RWPE1 (cell line): Measurements from ENCODE around the gene RASIP1.
"Not testable (repeated sequence)": the region's sequence is repeated elsewhere in the genome, so short reads cannot be mapped to it uniquely, and the experiment has no call there.

ENCODE experiments used
- CTCF ChIA-PET: fragments of 350-600 bp; sonication (Branson Sonifier 250); formaldehyde crosslinking; extraction: SDS; loops from one replicate; lab custom pipeline; 2021; lab: Yijun Ruan, JAX
- POLR2A ChIA-PET: fragments of 400-600 bp; formaldehyde crosslinking; extraction: SDS; loops from one replicate; lab custom pipeline; 2020; ENCODE audit warnings: antibody characterized with exemption; ENCODE audit not compliant: low non-redundant PET; lab: Yijun Ruan, JAX
- DNase-seq: peaks from one replicate; pipeline ENCODE4 v3.0.0; 2012; ENCODE audit warnings: low spot score
- H3K27ac ChIP-seq: fragments of 450-650 bp; 2 replicates; pipeline ENCODE4 v1.5.1; 2017
- CTCF ChIP-seq: fragments of 450-650 bp; conservative IDR thresholded peaks from 2 replicates; pipeline ENCODE4 v1.5.1; 2017; ENCODE audit warnings: low read depth, mild to moderate bottlenecking

The RASIP1 gene

GRCh38 chr19:48777139-48777538 lies 36.7 kb upstream of the RASIP1 start:
- no peak for DNase-seq
- POLR2A ChIA-PET: interaction anchor here (0.6 kb wide), 1 partner anchor 104 kb away, joined by 6 read pairs; no protein-coding TSS in a partner anchor
- CTCF ChIA-PET: interaction anchor here (0.8 kb wide), 1 partner anchor 692 kb away, joined by 5 read pairs; no protein-coding TSS in a partner anchor
- no peak for TF ChIP-seq CTCF
- no peak overlapping the region for H3K27ac ChIP-seq

- ChIA-PET CTCF (no interaction called here), POLR2A (no interaction called here)
- no peak overlapping the region for H3K27ac ChIP-seq
- TF ChIP-seq CTCF: no peak
- no peak for DNase-seq
These were observed 32.1 kb upstream of the RASIP1 start for GRCh38 chr19:48772503-48772953.

GRCh38 chr19:48770734-48771472 lies 30.5 kb upstream of the RASIP1 start:
- no peak overlapping the region for H3K27ac ChIP-seq
- TF ChIP-seq CTCF: no peak
- ChIA-PET POLR2A (no interaction called here), CTCF (interaction anchor here (2.4 kb wide), 1 partner anchor 17 kb away, joined by 6 read pairs; no protein-coding TSS in a partner anchor)
- DNase-seq: no peak

- TF ChIP-seq CTCF: no peak
- POLR2A ChIA-PET: no interaction called here
- CTCF ChIA-PET: interaction anchor here (0.6 to 2.4 kb wide), 3 partner anchors 10 to 151 kb away, joined by 3 to 6 read pairs (median 5); partner anchors contain the start of gene RPL18
- no peak overlapping the region for H3K27ac ChIP-seq
- DNase-seq: peak; percentile 27
These were observed 29.9 kb upstream of the RASIP1 start for GRCh38 chr19:48770266-48770665.

- POLR2A ChIA-PET: no interaction called here
- DNase-seq: no peak
- no peak overlapping the region for H3K27ac ChIP-seq
- no peak for TF ChIP-seq CTCF
- CTCF ChIA-PET: interaction anchor here (0.7 to 2.4 kb wide), 2 partner anchors 8 to 19 kb away, joined by 5 to 6 read pairs; no protein-coding TSS in a partner anchor
These were observed 28.7 kb upstream of the RASIP1 start for GRCh38 chr19:48768994-48769713.

GRCh38 chr19:48768171-48768753 lies 27.9 kb upstream of the RASIP1 start:
- CTCF ChIA-PET: interaction anchor here (0.8 kb wide), 1 partner anchor 29 kb away, joined by 3 read pairs; no protein-coding TSS in a partner anchor
- H3K27ac ChIP-seq, DNase-seq, POLR2A ChIA-PET: not testable (repeated sequence)

GRCh38 chr19:48765816-48766215 lies 25.4 kb upstream of the RASIP1 start:
- DNase-seq, H3K27ac ChIP-seq: not testable (repeated sequence)
- CTCF ChIA-PET: interaction anchor here (0.6 kb wide), 1 partner anchor 235 kb away, joined by 3 read pairs; no protein-coding TSS in a partner anchor
- POLR2A ChIA-PET: interaction anchor here (0.7 kb wide), 2 partner anchors 117 to 292 kb away, joined by 7 to 8 read pairs; no protein-coding TSS in a partner anchor
